ENCODE data around the gene INHBE.

Gene INHBE

DNA sequence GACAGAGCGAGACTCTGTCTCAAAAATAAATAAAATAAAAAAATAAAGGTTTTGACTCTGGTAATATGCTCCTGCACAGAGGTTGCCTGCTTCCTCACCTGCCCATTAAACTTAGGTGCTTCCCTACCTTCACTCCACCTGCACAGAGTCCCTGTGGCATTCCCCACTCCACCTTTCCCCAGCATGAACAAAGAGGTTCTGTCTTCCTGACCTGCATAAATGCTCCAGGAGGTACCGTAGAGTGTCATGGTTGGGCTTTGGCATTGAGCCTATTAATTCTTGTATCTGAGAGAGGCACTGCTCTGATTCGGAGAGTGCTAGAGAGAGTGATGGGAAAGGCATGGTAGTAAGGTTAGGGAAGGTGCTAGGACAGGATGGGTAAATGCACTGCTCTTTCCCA lies 18.3 kb downstream of the INHBE start:
- TF ChIP-seq, protein P1, sequence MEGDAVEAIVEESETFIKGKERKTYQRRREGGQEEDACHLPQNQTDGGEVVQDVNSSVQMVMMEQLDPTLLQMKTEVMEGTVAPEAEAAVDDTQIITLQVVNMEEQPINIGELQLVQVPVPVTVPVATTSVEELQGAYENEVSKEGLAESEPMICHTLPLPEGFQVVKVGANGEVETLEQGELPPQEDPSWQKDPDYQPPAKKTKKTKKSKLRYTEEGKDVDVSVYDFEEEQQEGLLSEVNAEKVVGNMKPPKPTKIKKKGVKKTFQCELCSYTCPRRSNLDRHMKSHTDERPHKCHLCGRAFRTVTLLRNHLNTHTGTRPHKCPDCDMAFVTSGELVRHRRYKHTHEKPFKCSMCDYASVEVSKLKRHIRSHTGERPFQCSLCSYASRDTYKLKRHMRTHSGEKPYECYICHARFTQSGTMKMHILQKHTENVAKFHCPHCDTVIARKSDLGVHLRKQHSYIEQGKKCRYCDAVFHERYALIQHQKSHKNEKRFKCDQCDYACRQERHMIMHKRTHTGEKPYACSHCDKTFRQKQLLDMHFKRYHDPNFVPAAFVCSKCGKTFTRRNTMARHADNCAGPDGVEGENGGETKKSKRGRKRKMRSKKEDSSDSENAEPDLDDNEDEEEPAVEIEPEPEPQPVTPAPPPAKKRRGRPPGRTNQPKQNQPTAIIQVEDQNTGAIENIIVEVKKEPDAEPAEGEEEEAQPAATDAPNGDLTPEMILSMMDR (IDR thresholded peaks at IDR 0.05; ENCODE audit: insufficient read depth, missing control alignments): no peak
- FAIRE-seq: no peak
- no peak for DNase-seq (ENCODE audit: insufficient read length, low spot score)

DNA sequence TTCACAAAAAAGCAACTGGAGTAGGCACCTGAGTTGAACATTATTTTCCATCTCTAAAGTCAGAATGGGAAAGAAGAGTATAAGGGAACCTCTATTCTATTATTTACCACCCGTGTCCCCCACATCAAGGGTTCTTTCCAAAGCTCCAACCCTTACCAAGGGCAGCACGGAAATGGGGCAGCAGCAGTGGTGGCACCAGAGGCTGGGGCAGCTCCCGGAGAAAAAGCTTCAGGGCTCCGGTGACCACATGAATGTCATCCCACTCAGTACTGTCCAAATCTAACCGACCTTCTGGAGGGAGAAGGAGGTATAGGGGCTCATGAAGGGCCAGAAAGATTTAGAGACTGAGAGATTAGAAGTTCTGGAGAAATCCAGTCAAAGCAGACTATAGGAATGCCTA lies 18.8 kb downstream of the INHBE start:
- DNase-seq (ENCODE audit: insufficient read length, low spot score) (no peak), FAIRE-seq (no peak)
- TF ChIP-seq, protein P1 (IDR thresholded peaks at IDR 0.05; ENCODE audit: insufficient read depth, missing control alignments): no peak

DNA sequence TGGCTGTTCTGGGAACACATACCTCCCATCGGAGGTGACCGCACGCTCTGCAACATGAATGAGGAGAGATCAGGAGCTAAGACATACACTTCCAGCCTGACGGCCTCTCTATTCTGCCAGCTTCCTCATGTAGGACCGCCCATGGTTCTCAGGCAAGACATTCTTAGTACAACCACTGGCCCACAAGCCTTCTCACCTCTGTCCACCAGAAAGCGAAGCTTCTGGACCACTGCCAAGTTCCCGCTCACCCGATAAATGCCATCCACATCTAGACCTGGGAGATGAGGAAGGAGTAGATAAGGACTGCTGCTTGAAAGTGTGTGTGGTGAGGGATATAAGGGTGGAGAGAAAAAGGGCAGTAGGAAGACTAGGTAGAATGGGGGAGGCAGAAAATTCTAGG lies 19.3 kb downstream of the INHBE start:
- TF ChIP-seq, protein P1 (IDR thresholded peaks at IDR 0.05; ENCODE audit: insufficient read depth, missing control alignments): no peak
- FAIRE-seq (no peak), DNase-seq (ENCODE audit: insufficient read length, low spot score) (no peak)

DNA sequence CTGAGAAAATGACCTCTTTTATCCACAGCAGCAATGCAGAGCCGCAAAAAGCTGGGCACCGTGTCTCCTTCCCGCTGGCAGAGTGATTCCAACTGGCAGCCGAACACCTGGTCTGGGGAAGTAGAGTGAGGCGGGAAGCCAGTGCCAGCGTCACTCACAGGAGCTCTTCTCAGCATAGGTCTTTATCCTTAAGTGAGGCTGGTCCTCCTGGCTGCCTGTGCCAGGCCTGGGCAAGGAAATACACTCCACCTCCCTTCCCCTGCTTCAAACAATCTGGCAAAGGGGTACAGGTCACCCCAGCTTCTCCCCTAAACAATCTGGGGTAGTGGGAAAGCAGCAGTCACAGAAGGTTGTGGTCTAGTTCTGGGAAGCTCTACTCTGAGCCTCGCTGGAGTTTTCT lies 19.8 kb downstream of the INHBE start:
- no peak for FAIRE-seq

DNA sequence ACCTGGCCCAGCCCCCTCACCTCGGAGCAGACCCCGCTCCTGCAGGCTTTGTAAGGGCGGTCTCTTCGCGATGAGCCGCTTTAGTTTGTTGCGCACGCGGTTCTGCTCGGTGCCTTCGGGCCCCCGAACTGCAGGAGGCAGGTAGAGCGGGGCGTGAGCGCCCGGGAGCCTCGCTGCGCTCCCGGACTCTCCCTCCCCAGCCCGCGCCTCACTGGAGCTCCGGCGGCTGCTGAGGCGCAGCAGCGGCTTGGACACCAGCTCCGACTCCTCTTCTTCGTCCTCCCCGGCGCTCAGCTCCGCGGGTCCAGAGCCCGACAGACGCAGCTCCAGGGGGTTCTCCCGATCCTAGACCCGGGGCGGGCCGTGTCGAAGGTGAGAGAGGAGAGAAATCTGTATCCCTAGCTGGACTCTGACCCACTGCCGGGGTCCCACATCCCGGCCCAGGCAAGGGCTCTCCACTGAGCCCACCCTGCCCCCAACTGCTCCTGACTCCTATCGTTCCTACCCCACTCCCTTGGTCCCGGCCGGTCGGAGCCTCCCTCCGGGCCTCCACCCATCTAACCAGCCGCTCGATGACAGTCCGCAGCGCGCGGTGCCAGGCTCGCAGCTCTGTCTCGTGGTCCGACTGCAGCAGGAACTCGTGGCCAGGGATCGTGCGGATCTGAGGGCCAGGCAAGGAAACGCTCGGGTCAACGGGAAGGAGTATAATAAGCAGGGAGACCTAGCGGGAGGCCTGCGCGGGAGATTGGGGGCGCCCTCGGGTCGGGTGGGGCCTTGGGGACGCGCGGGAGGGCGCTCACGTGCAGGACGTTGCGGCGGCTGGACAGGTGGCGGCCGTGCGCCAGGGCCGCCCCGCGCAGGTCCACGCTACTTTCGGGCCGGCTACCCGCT lies 20.4 kb downstream of the INHBE start:
- TF ChIP-seq, protein P1 (IDR thresholded peaks at IDR 0.05; ENCODE audit: insufficient read depth, missing control alignments): no peak
- DNase-seq (ENCODE audit: insufficient read length, low spot score) (no peak), FAIRE-seq (no peak)

More for the DNA sequence above, 19.8 kb downstream of the INHBE start:
- DNase-seq (ENCODE audit: insufficient read length, low spot score): no peak
- TF ChIP-seq, protein P1 (IDR thresholded peaks at IDR 0.05; ENCODE audit: insufficient read depth, missing control alignments): no peak

DNA sequence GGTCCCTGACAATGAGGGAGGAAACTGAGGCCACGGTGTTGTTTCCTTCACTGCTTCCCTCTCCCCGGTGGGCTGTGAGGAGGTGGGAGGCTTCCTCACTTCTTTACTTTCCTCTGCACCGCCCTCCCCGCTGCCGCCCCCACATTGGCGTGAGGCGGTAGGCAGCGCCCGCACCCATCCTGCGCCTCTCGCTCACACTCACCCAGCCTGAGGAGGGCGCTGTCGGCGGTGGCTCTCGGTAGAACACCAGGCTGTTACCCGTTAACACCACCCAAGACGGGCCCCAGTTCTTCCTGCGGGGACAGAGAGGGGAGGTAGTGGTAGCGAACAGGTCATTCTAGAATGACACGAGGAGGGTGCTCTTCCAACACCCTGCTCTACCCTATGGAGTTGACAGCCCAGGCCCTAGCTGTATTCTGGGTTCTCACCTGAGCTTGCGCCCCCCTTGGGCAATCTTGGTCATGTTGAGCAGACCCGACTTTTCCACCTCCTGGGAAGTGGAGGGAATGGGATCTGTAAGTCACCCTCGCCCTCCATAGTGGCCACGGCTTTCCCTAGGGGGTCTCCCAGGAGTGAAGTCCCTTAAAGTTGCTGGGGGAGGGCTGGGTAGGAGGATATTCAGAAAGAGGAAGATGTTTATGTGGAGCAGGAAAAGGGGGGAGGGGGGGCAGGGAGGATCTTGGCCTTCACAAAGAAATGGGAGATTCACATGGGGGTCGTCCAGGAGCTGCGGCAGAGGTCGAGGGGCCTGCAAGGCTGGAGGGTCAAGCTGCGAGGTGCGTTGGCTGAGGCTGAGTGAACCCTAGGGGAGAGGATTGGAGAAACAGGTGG lies 21.3 kb downstream of the INHBE start:
- FAIRE-seq (no peak), DNase-seq (ENCODE audit: insufficient read length, low spot score) (no peak)
- TF ChIP-seq, protein P1 (IDR thresholded peaks at IDR 0.05; ENCODE audit: insufficient read depth, missing control alignments): no peak
